Prostate gland (tissue), 2 donors: ENCODE measurements around the gene NDFIP1.

Experiments used
- POLR2A ChIP-seq: fragments of 450-650 bp; IDR thresholded peaks from one replicate; pipeline ENCODE4 v1.6.1; 2016; ENCODE audit warnings: antibody characterized with exemption, mild to moderate bottlenecking
- POLR2AphosphoS5 ChIP-seq: sonication (generic); formaldehyde crosslinking; IDR thresholded peaks from one replicate; pipeline ENCODE4 v1.6.1; 2017; ENCODE audit warnings: antibody characterized with exemption
- TF ChIP-seq, protein P1 (sequence below), 4 experiments: fragments of 200-600 bp in 2 of 4; fragments of 450-650 bp in 2 of 4; sonication (generic) in 2 of 4; IDR thresholded peaks; 1 replicate in 3 of 4; 2 replicates in 1 of 4; pipeline ENCODE4 v1.5.1; 2016 to 2019; ENCODE audit warnings: antibody characterized with exemption in 4 of 4, mild to moderate bottlenecking in 2 of 4, moderate library complexity in 2 of 4

- TF ChIP-seq, protein P1, sequence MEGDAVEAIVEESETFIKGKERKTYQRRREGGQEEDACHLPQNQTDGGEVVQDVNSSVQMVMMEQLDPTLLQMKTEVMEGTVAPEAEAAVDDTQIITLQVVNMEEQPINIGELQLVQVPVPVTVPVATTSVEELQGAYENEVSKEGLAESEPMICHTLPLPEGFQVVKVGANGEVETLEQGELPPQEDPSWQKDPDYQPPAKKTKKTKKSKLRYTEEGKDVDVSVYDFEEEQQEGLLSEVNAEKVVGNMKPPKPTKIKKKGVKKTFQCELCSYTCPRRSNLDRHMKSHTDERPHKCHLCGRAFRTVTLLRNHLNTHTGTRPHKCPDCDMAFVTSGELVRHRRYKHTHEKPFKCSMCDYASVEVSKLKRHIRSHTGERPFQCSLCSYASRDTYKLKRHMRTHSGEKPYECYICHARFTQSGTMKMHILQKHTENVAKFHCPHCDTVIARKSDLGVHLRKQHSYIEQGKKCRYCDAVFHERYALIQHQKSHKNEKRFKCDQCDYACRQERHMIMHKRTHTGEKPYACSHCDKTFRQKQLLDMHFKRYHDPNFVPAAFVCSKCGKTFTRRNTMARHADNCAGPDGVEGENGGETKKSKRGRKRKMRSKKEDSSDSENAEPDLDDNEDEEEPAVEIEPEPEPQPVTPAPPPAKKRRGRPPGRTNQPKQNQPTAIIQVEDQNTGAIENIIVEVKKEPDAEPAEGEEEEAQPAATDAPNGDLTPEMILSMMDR (IDR thresholded peaks at IDR 0.05), result no peak
- TF ChIP-seq POLR2A (no peak), POLR2AphosphoS5 (no peak)
Measured at GRCh38 chr5:142074006-142074405, 34.6 kb upstream of the NDFIP1 start.
